GM23338 (cell line): ENCODE measurements around the gene PPME1. TPM values are rescaled to one million over a fixed set of nuclear protein-coding genes. Genes with fewer than 3 reads are reported as not detected.

Experiments
- ATAC-seq: fragments of 200-7000 bp; cut with Tn5 transposase; 3 replicates; pipeline ENCODE4 v1.9.1; 2020
- DNase-seq: peaks from one replicate; pipeline ENCODE4 v3.0.0-alpha.2; 2015; ENCODE audit warnings: low spot score
- H2AFZ ChIP-seq: fragments of 200-600 bp; sonication (generic); 2 replicates; pipeline ENCODE4 v1.8.0; 2016; ENCODE audit warnings: antibody characterized with exemption, mild to moderate bottlenecking, moderate library complexity
- H3F3A ChIP-seq: fragments of 200-600 bp; sonication (generic); replicated peaks from 2 replicates; pipeline ENCODE4 v1.8.0; 2017; ENCODE audit warnings: antibody characterized with exemption, mixed run types, low read depth
- H3K27ac ChIP-seq: fragments of 200-600 bp; sonication (generic); 2 replicates; pipeline ENCODE4 v1.6.1; 2016; ENCODE audit warnings: low read depth
- H3K27me3 ChIP-seq: fragments of 200-600 bp; sonication (generic); 2 replicates; pipeline ENCODE4 v1.8.0; 2016; ENCODE audit warnings: mild to moderate bottlenecking, mixed run types, moderate library complexity; ENCODE audit not compliant: insufficient read depth
- H3K36me3 ChIP-seq: fragments of 200-600 bp; sonication (generic); 2 replicates; pipeline ENCODE4 v1.8.0; 2016; ENCODE audit warnings: mild to moderate bottlenecking; ENCODE audit not compliant: insufficient read depth
- H3K4me1 ChIP-seq: fragments of 200-600 bp; sonication (generic); 2 replicates; pipeline ENCODE4 v1.8.0; 2016; ENCODE audit warnings: mild to moderate bottlenecking, moderate library complexity; ENCODE audit not compliant: insufficient read depth
- H3K4me2 ChIP-seq: fragments of 200-600 bp; sonication (generic); 2 replicates; pipeline ENCODE4 v1.7.1; 2017; ENCODE audit warnings: mixed run types
- H3K4me3 ChIP-seq: fragments of 200-600 bp; sonication (generic); 2 replicates; pipeline ENCODE4 v1.6.1; 2016; ENCODE audit warnings: mixed run types
- H3K79me2 ChIP-seq: fragments of 200-600 bp; sonication (generic); replicated peaks from 2 replicates; pipeline ENCODE4 v1.8.0; 2017; ENCODE audit warnings: mild to moderate bottlenecking; ENCODE audit not compliant: insufficient read depth
- H3K9me2 ChIP-seq: fragments of 200-600 bp; sonication (generic); 2 replicates; pipeline ENCODE4 v1.8.0; 2017; ENCODE audit not compliant: insufficient read depth
- H4K20me1 ChIP-seq: fragments of 200-600 bp; sonication (generic); replicated peaks from 2 replicates; pipeline ENCODE4 v1.8.0; 2017; ENCODE audit warnings: mild to moderate bottlenecking; ENCODE audit not compliant: insufficient read depth
- H3K27ac Mint-ChIP-seq: 2 replicates; pipeline ENCODE4 v1.8.0; 2020; ENCODE audit warnings: inconsistent platforms, mild to moderate bottlenecking, moderate library complexity, mixed read lengths
- H3K27me3 Mint-ChIP-seq: 3 replicates; pipeline ENCODE4 v1.8.0; 2022; ENCODE audit warnings: low read depth, mild to moderate bottlenecking, moderate library complexity, mixed read lengths, inconsistent platforms; ENCODE audit not compliant: insufficient read depth, poor library complexity
- H3K36me3 Mint-ChIP-seq: 3 replicates; pipeline ENCODE4 v1.8.0; 2021; ENCODE audit warnings: low read depth, mild to moderate bottlenecking, inconsistent platforms, moderate library complexity, mixed read lengths
- H3K4me1 Mint-ChIP-seq: 3 replicates; pipeline ENCODE4 v1.8.0; 2020; ENCODE audit warnings: mild to moderate bottlenecking, inconsistent platforms, mixed read lengths
- H3K4me3 Mint-ChIP-seq: 3 replicates; pipeline ENCODE4 v1.8.0; 2021; ENCODE audit warnings: moderate library complexity, mild to moderate bottlenecking, inconsistent platforms, mixed read lengths
- H3K9me3 Mint-ChIP-seq: 3 replicates; pipeline ENCODE4 v1.8.0; 2020; ENCODE audit warnings: moderate library complexity, mild to moderate bottlenecking, inconsistent platforms, mixed read lengths
- CREB1 ChIP-seq: fragments of 250-450 bp; sonication (Bioruptor Pico); IDR thresholded peaks from 2 replicates; pipeline ENCODE4 v1.5.0; 2020; ENCODE audit warnings: low read depth, mild to moderate bottlenecking, moderate library complexity
- CTCF ChIP-seq, 2 experiments: fragments of 200-600 bp in 1 of 2; sonication (generic) in 1 of 2; conservative IDR thresholded peaks; 2 replicates each; pipeline versions ENCODE4 v1.5.1 to v1.6.1; 2016 to 2017; ENCODE audit warnings: antibody characterized with exemption in 2 of 2, low read depth in 2 of 2, mild to moderate bottlenecking in 2 of 2, moderate library complexity in 1 of 2
- EZH2 ChIP-seq: fragments of 200-600 bp; sonication (generic); IDR thresholded peaks from one replicate; pipeline ENCODE4 v1.8.0; 2017; ENCODE audit warnings: antibody characterized with exemption, mild to moderate bottlenecking, low read depth; ENCODE audit not compliant: unreplicated experiment
- JUNB ChIP-seq: IDR thresholded peaks from one replicate; pipeline ENCODE4 v1.6.1; 2016; ENCODE audit warnings: antibody characterized with exemption; ENCODE audit not compliant: unreplicated experiment
- NANOG ChIP-seq: IDR thresholded peaks from 2 replicates; pipeline ENCODE4 v1.6.1; 2016; ENCODE audit warnings: antibody characterized with exemption, borderline replicate concordance
- STAT1 ChIP-seq: IDR thresholded peaks from one replicate; pipeline ENCODE4 v1.6.1; 2016; ENCODE audit warnings: antibody characterized with exemption; ENCODE audit not compliant: unreplicated experiment
- ZNF114 ChIP-seq: fragments of 250-450 bp; sonication (Bioruptor Pico); IDR thresholded peaks from 2 replicates; pipeline ENCODE4 v1.5.0; 2020; ENCODE audit warnings: mild to moderate bottlenecking, moderate library complexity
- ZNF462 ChIP-seq: fragments of 250-450 bp; sonication (Bioruptor Pico); IDR thresholded peaks from 2 replicates; pipeline ENCODE4 v1.5.0; 2020; ENCODE audit warnings: mild to moderate bottlenecking, moderate library complexity
- polyA plus RNA-seq: library from polyadenylated mRNA; unstranded; fragments of >200 nt; fragmentation: Nextera tagmentation; extraction: Ambion mirVana; gene quantifications from 2 replicates; pipeline ENCODE4 v1.2.1, GENCODE V29; 2016
- total RNA-seq: library from RNA; depleted of rRNA; stranded (reverse); fragments of >200 nt; shearing (Covaris generic); gene quantifications from 2 replicates; pipeline ENCODE4 v1.2.3, GENCODE V29; 2014

PPME1 gene
- total and polyA plus RNA-seq, 2 experiments from 2014 or later: 32.1 to 37.2 TPM

- TF ChIP-seq ZNF462 (CRISPR knock-in tag): no peak
- no peak for TF ChIP-seq STAT1
- no peak for TF ChIP-seq NANOG
- no peak for TF ChIP-seq CREB1
- no peak for TF ChIP-seq ZNF114 (CRISPR knock-in tag)
- TF ChIP-seq EZH2: no peak
- TF ChIP-seq CTCF (conservative IDR thresholded peaks at IDR 0.05; ENCODE audit: low read depth in 2 of 2): no peak
- no peak for TF ChIP-seq JUNB
These were observed 37.4 kb downstream of the PPME1 start (continued) for GRCh38 chr11:74208507-74208906.

- H3K36me3 Mint-ChIP-seq: peaks cover 19% of the 10 kb centered on the region
- H3K4me2 ChIP-seq: no peak overlapping the region
- H3K9me3 Mint-ChIP-seq: no peaks in the 10 kb centered on the region
- H3K4me1 ChIP-seq: peaks cover 10% of the 10 kb centered on the region; the same call in 1 of the 2 replicates
- H3K36me3 ChIP-seq: no peaks in the 10 kb centered on the region
- no peaks in the 10 kb centered on the region for H3K27me3 Mint-ChIP-seq
- H3K27ac Mint-ChIP-seq: peak overlapping the region; percentile 58; the same call in 1 of the 2 replicates
- no peaks in the 10 kb centered on the region for H3K79me2 ChIP-seq
- H3K9me2 ChIP-seq: no peaks in the 10 kb centered on the region
- no peak overlapping the region for H3K4me3 ChIP-seq
- DNase-seq: peak; percentile 6
- no peak overlapping the region for H3K27ac ChIP-seq
- no peaks in the 10 kb centered on the region for H3F3A ChIP-seq
- H4K20me1 ChIP-seq: no peaks in the 10 kb centered on the region
- ATAC-seq: no peak
- H3K4me1 Mint-ChIP-seq: peaks cover 9% of the 10 kb centered on the region
- TF ChIP-seq CREB1: no peak
- TF ChIP-seq STAT1: no peak
- TF ChIP-seq ZNF462 (CRISPR knock-in tag): no peak
- no peak for TF ChIP-seq ZNF114 (CRISPR knock-in tag)
- H2AFZ ChIP-seq: no peak overlapping the region
- H3K4me3 Mint-ChIP-seq: no peak overlapping the region
- no peaks in the 10 kb centered on the region for H3K27me3 ChIP-seq
These were observed 41.4 kb downstream of the PPME1 start for GRCh38 chr11:74212533-74212932.
